NCI-H1417 treated with DMSO at 0.1 percent for 48 hours (cell line): ENCODE data around the gene FKBP8.

Experiments used
- DNase-seq: peaks from one replicate; lab custom pipeline; 2025; lab: John Stamatoyannopoulos, UW

The FKBP8 gene

GRCh38 chr19:18521692-18522123, 21.7 kb downstream of the FKBP8 start, which contains the start of gene ELL:
TSS of gene ELL (minus strand) at chr19:18522070. CDS start at chr19:18522055, 15 bp downstream.
- DNase-seq, result no peak

- no peak for DNase-seq
Observed at GRCh38 chr19:18520848-18521691, 22.3 kb downstream of the FKBP8 start.

DNA sequence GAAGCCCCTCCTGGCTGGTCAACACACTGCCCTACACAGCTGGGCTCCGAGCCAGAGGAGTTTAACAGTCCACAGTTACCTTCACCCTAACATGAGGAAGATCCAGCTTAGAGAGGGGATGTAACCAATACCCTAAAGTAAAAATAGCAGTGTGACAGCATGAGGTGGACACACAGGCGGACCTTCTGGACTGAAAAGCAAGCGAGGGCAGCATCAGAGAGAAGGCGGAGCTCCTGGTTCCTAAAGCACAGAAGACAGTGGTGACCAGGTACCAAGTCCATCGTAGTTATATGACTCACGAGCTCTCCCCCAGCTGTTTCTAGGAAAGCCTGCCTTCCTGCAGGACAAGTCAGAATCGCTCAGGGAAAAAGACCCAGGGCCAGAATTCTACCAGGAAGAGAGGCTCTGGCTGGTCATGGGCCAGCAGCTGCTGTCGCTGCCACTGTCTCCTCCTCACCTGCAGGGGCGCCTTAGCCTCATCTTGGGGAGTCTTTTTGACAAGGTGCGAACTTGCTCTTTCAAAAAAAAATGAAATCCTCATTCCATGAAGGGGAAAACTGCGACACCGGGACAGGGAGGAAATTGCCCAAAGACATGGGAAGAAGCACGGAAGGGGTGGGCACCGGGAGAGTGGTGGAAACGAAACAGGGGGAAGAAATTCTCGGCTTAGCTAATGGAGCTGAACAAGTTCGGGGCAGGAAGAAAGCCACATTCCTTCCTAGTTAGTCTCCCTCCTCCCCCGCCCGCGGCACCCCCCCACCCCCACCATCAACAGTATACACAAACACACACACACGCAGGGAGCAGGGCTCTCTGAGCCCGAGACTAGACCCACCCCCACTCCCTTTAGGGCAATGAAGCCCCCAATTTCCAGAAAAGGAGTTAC, 23.2 kb downstream of the FKBP8 start:
- DNase-seq, result no peak

- no peak for DNase-seq
Observed at GRCh38 chr19:18518639-18519038, 24.7 kb downstream of the FKBP8 start.

DNA sequence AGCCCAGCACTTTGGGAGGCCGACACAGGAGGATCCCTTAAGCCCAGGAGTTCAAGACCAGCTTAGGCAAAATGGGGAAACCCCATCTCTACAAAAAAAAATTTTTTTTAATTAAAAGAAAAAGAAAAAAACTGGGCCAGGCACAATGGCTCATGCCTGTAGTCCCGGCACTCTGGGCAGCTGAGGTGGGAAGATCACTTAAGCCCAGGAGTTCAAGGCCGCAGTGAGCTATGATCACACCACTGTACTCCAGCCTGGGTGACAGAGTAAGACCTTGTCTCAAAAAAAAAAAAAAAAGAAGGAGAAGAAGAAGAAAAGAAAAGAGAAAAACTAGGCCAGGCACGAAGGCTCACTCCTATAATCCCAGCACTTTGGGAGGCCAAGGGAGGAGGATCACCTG, 25.8 kb downstream of the FKBP8 start:
- no peak for DNase-seq

GRCh38 chr19:18515959-18516358, 27.4 kb downstream of the FKBP8 start:
- no peak for DNase-seq

- DNase-seq, result no peak
Observed at GRCh38 chr19:18514800-18515682, 28.3 kb downstream of the FKBP8 start.

GRCh38 chr19:18513868-18514267, 29.5 kb downstream of the FKBP8 start:
- DNase-seq, result no peak

GRCh38 chr19:18510216-18510615, 33.2 kb downstream of the FKBP8 start:
- no peak for DNase-seq

DNA sequence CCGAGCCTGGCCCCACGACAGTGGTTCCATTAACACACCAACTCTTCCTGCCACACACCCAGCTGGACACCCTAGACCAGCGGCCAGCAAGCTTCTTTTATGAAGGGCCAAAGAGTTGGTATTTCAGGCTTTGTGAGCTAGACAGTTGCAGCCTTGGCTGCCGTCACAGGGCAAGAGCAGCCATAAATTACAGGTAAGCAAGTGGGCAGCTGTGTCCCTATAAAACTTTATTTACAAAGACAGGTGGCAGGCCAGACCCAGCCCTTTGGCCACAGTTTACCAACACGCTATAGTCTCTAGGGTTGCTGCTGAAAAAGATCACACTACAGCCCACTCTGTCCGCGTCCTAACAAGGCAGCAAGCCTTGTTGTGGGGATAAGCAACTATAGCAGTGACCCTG, 34.8 kb downstream of the FKBP8 start:
- no peak for DNase-seq

- no peak for DNase-seq
Observed at GRCh38 chr19:18507727-18508440, 35.5 kb downstream of the FKBP8 start.

GRCh38 chr19:18507021-18507726, 36.2 kb downstream of the FKBP8 start:
- no peak for DNase-seq

DNA sequence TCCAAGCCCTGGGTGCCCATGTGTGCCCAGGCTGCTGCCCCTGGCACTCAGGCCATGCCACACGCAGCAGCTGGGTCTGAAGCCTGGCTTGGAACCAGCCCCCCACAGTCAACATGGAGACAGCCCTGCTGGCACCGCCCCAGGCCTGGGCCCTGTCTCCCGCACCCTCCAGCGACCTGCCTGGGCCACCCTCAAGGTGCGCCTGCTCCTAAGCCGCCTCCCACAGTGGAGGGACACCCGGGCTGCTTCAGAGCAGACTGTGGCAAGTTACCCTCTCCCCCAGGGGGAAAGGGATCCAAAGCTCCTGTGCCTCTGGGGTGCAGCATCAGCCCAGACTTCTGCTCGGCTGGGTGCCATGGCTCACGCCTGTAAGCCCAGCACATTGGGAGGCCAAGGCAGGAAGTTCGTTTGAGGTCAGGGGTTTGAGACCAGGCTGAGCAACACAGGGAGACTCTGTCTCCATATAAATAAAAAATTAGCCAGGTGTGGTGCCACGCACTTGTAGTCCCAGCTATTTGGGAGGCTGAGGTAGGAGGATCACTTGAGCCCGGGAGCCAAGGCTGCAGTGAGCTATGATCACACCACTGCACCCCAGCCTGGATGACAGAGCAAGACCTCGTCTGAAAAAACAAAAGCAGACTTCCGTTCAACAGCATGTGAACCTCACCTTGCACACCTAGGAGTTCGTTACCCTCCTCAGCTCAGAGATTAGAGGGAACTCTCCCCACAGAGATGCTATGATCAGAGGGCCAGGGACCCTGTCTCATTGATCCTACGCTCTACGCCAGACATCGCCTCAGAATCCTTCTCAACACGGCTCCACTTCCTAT, 37.1 kb downstream of the FKBP8 start:
- no peak for DNase-seq

DNA sequence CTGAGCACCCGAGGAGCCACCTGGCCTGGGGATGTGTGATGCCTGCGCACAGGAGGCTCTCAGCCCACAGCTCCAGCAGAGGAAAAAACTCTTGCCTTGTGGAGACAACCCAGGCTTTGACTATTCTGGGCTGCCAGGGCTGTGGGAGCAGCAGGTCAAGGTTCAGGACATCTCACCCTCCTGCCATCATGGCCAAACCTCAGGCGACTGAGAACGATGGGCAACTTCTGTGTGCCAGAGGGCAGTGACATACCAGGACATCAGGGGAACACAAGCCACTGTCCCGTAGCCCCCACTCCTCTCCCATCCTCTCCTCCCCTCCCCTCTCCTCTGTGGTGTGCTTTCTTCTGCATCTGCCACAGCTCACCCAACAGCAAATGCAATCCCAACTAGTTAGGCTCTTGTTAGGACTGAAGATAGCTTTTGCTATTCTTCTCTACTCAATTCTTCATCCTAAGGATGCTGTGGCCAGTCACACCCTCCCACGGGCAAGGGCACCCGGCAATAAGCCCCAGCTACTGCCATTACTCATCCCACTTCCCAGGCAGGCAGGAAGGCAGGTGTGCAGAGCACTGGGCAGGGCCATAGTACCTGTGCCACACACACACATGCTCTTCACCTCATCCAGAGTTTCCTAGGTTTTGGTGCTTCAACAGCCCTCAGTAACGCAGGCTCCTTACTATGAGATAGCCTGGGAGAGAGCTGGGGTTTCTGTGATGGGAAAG, 38.3 kb downstream of the FKBP8 start:
- no peak for DNase-seq

GRCh38 chr19:18503971-18504885, 39.1 kb downstream of the FKBP8 start:
- no peak for DNase-seq

GRCh38 chr19:18503337-18503970, 39.9 kb downstream of the FKBP8 start:
- no peak for DNase-seq

- no peak for DNase-seq
Observed at GRCh38 chr19:18502638-18503294, 40.6 kb downstream of the FKBP8 start.
